ENCODE results near the gene SLC26A5.

DNA sequence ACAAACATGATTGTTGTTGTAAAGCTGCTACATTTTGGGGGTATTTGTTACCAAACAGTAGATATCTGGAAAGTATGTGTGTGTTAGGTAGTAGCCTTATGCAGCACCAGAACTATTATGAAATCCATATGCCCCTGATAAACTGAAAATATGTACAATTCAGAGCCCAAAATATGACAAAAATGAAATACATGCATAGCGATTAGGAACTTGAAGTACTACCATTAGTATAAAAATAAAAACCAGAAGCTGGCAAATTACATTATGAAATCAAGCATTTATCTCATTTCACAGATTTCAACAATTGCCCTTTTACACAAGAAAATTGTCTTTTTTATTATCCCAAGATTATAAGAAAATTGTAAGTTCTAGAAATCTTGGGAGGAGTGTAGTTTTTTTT, 33.9 kb downstream of the SLC26A5 start:
- TF ChIP-seq, protein P1, sequence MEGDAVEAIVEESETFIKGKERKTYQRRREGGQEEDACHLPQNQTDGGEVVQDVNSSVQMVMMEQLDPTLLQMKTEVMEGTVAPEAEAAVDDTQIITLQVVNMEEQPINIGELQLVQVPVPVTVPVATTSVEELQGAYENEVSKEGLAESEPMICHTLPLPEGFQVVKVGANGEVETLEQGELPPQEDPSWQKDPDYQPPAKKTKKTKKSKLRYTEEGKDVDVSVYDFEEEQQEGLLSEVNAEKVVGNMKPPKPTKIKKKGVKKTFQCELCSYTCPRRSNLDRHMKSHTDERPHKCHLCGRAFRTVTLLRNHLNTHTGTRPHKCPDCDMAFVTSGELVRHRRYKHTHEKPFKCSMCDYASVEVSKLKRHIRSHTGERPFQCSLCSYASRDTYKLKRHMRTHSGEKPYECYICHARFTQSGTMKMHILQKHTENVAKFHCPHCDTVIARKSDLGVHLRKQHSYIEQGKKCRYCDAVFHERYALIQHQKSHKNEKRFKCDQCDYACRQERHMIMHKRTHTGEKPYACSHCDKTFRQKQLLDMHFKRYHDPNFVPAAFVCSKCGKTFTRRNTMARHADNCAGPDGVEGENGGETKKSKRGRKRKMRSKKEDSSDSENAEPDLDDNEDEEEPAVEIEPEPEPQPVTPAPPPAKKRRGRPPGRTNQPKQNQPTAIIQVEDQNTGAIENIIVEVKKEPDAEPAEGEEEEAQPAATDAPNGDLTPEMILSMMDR (IDR thresholded peaks at IDR 0.05 in 8 of 11, conservative IDR thresholded peaks at IDR 0.05 in 3 of 11), result no peak
- no peak for TF ChIP-seq POLR2AphosphoS5 (IDR thresholded peaks at IDR 0.05)

All from spleen (tissue), 7 donors.